Activated T-cell treated with anti-CD3 and anti-CD28 coated beads for 48 hours (primary cell): Measurements from ENCODE around the gene SLC2A13.
A peak's percentile ranks its signal among the peaks of the same experiment; 100 is the strongest.

Source experiments
- DNase-seq: peaks from one replicate; pipeline ENCODE4 v3.0.0-alpha.2; 2020; ENCODE audit warnings: low read depth

The SLC2A13 gene

GRCh38 chr12:40105515-40106201, at the start of gene SLC2A13:
SLC2A13 (minus strand) TSS chr12:40106081; CDS start chr12:40105808, 273 bp downstream.
- DNase-seq: peak; percentile 74

- DNase-seq: no peak
Measured at GRCh38 chr12:40154381-40154780, 48.5 kb upstream of the SLC2A13 start.

- no peak for DNase-seq
Measured at GRCh38 chr12:40153432-40153831, 47.6 kb upstream of the SLC2A13 start.

- DNase-seq: no peak
Measured at GRCh38 chr12:40152783-40153383, 47.0 kb upstream of the SLC2A13 start.

DNA sequence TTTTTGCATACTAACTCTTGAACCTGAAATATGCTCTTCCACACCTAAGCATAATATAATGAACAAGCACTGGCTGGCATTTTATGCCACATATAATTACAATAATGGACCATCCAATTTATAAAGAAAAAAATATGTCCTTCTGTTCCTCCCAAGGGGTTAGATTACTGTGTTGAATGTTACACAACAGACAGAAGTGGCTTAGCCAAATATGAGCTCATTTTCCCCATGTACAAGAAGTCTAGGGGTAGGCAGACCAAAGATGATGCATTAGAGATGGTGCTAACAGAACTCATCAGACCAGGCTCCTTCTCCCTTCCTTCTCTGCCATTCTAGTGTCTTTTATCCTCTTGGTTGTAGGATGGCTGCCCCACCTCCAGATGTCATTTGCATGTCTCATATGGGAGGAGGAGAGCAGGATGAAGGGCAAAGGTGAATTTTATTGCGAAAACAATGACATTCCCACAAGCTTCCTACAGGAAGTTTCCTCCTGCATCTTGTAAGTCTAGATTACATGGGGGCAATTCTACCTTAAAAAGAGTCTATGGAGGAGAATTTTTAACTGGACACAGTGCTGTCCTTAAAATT, 43.9 kb upstream of the SLC2A13 start:
- DNase-seq: no peak

DNA sequence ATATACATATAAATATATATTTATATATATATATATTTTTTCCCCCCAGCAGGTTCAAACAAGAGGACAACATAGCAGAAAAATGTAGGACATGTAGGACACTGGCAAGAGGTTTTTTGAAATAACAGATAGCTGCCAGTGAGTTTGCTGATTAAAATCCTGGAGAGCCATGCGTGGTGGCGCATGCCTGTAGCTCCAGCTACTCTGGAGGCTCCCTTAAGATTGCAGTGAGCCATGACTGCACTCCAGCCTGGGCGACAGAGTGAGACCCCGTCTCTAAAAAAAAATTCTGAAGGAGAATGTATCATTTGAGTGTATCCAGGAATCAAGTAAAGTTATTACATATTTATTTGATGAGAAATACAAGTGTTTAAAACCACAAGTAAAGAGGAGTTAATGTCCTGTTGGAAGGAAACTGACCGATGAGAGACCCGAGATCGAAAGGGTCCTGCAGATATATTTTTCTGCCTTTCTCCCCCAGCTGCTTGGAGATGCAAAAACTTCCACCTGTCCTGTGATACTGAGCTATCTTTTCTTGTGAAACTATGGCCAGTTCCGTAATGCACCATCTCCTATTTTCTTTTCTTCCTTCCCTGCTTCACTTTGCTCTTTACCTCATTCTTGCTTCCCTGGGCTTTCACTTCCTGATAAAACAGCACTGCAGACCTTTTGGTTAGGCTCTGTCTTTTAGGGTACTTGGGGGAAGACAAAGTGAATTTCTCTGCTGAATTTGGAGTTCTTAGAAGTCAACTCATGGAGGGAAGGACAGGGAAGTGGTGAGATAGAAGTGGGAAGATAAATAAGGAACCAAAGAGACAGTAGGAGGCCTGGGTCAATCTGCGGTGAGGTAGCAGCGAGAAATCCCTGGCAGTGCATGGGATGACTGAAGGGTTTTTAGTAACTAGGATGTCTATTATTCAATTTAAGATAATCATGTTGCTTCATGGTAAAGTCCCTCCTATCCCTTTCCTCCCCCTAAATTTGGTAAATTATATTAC, 41.2 kb upstream of the SLC2A13 start:
- DNase-seq: no peak

DNA sequence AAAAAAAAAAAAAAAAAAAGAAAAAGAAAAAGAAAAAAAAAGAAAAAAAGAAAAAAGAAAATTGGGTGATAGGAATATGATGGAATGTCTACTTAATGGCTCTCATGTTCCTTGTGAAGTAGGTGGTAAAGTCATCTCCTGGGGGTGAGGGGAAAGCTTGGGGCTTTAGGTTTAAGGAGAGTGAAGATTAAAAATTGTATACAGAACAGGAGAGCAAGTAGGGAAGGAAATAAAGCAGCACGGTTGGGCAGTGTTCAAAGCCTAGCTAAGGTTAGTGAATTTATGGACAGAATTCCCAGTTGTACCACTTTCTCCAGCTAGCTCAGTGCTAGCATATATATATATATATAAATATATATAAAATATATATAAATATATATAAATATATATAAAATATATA, 40.0 kb upstream of the SLC2A13 start:
- DNase-seq: no peak

- no peak for DNase-seq
Measured at GRCh38 chr12:40144023-40144422, 38.1 kb upstream of the SLC2A13 start.

GRCh38 chr12:40142001-40142744, 36.3 kb upstream of the SLC2A13 start:
- DNase-seq: no peak

GRCh38 chr12:40138526-40138925, 32.6 kb upstream of the SLC2A13 start:
- no peak for DNase-seq

DNA sequence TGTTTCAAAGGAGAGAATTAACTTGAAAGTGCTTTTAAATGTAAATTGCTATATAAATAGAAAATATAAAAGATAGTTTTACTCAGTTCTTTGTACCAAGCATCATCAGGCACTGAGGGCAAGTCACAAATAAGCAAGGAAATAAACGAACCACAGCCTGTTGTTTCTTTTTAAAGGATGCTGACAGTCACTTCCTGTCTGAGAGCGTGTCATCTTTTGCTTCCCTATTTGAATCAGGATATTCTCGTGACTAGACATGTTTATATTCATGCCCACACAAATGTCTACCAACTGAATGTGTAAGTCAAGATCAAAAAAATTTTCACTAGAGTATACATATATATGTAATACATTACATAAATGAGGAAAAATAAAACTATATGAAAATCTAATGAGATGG, 31.4 kb upstream of the SLC2A13 start:
- no peak for DNase-seq

GRCh38 chr12:40127408-40127807, 21.5 kb upstream of the SLC2A13 start:
- no peak for DNase-seq

GRCh38 chr12:40123496-40123895, 17.6 kb upstream of the SLC2A13 start:
- no peak for DNase-seq

GRCh38 chr12:40122842-40123241, 17.0 kb upstream of the SLC2A13 start:
- no peak for DNase-seq

- no peak for DNase-seq
Measured at GRCh38 chr12:40117818-40118217, 11.9 kb upstream of the SLC2A13 start.

- no peak for DNase-seq
Measured at GRCh38 chr12:40110586-40110985, 4.7 kb upstream of the SLC2A13 start.

- peak; percentile 21 for DNase-seq
Measured at GRCh38 chr12:40107803-40108620, 2.1 kb upstream of the SLC2A13 start.

DNA sequence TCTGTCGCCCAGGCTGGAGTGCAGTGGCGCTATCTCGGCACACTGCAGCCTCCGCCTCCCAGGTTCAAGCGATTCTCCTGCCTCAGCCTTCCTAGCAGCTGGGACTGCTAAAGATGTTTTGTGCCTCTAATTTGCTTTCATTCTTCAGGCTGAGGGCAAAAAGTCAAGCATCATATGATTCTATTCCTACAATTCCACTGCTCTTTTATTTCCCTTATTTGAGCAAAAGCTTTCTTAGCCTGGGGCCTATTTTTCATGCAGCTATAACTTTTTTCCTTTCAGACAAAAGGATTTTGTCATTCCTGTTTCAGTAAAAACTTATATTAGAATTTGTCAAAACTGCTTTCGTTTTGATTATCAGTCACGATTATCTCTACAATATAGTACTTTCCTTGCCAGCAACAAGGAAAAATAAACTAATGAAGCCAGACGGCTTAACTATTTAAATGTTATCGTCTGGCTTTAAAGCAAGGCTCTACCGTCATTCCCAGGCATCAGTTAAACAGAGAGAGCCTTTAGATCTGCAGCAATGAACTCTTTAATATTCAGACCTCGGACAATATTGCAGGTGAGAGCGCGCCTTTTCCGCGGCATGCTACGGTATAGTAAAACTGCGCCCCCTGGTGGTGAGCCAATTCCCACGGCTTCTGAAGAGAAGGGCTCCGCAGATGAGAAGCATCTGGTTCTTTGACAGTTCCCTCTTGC, 1.4 kb upstream of the SLC2A13 start:
- peak; percentile 78 for DNase-seq

DNA sequence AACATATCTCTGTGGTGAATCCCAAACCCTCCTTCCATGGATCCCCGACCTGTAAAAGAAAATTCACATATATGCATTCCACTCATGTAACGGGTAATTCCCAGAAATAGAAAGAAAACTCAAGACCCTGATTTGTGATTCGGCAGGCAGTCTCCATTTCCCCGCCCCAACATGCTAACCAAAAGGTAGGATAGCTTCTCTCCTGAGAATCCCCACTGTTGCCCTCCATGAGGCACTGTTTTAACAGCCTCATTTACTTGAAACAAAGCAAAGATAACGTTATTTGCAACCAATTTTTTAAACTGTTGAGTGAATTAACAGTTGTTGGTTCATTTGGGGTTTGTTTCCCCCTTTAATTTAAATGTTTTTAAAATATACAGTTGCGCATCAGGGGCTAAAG, 774 bp upstream of the SLC2A13 start:
- no peak for DNase-seq

DNA sequence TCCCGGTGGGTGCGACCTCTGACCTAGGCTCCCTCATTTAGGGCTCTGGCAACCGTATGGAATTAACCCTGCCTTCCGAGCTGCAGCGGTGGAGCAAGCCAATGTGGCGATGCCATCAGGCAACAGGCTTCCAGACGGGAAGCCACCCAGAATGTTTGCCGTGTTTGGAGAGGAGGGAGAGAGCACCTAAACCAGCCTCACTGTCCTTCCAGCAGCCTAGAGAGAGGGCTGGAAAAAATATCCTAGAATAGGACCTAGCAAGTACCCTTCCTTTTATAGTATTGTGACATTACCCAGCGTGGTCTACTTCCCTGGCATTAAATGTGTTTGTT, 287 bp upstream of the SLC2A13 start:
- no peak for DNase-seq

- DNase-seq: no peak
Measured at GRCh38 chr12:40105265-40105514, 691 bp downstream of the SLC2A13 start.
